ENCODE results near the gene KIF26A. TPM values are rescaled to one million over a fixed set of nuclear protein-coding genes. Genes with fewer than 3 reads are reported as not detected.

KIF26A gene
- total RNA-seq, 1 donor from 2014 or later = 5.9 TPM

GRCh38 chr14:104130974-104131651, 7.3 kb upstream of the KIF26A start:
- intact Hi-C loops (cut with DNase I) = loop anchor here (10.0 kb wide), 1 partner anchor 434 kb away; no protein-coding TSS in a partner anchor

GRCh38 chr14:104131968-104132732, 6.2 kb upstream of the KIF26A start:
- ATAC-seq (no peak), DNase-seq (peak; percentile 42)
- no peak for TF ChIP-seq CTCF (IDR thresholded peaks at IDR 0.05)
- Histone ChIP-seq H3K4me1 (peaks cover 14% of the 10 kb centered on the region), H3K27ac (no peak overlapping the region), H3K36me3 (no peaks in the 10 kb centered on the region), H3K9me3 (peaks cover 5% of the 10 kb centered on the region), H3K27me3 (peaks cover 44% of the 10 kb centered on the region), H3K4me3 (no peak overlapping the region)
- intact Hi-C loops (cut with DNase I) = loop anchor here (10.0 kb wide), 1 partner anchor 433 kb away; no protein-coding TSS in a partner anchor

More at GRCh38 chr14:104130974-104131651, 7.3 kb upstream of the KIF26A start:
- H3K27me3 ChIP-seq = peaks cover 36% of the 10 kb centered on the region
- TF ChIP-seq CTCF (IDR thresholded peaks at IDR 0.05) = peak; percentile 66
- H3K27ac ChIP-seq = no peak overlapping the region
- peaks cover 5% of the 10 kb centered on the region for H3K9me3 ChIP-seq
- H3K4me3 ChIP-seq = no peak overlapping the region
- ATAC-seq = peak; percentile 86
- H3K36me3 ChIP-seq = no peaks in the 10 kb centered on the region
- peaks cover 6% of the 10 kb centered on the region for H3K4me1 ChIP-seq
- peak; percentile 75 for DNase-seq

GRCh38 chr14:104132981-104133380, 5.4 kb upstream of the KIF26A start:
- Histone ChIP-seq H3K27me3 (peaks cover 52% of the 10 kb centered on the region), H3K9me3 (peaks cover 5% of the 10 kb centered on the region), H3K4me3 (no peak overlapping the region), H3K27ac (no peak overlapping the region), H3K36me3 (no peaks in the 10 kb centered on the region), H3K4me1 (peaks cover 23% of the 10 kb centered on the region)
- TF ChIP-seq CTCF (IDR thresholded peaks at IDR 0.05) = no peak
- ATAC-seq (no peak), DNase-seq (peak; percentile 43)
- intact Hi-C loops (cut with DNase I) = loop anchor here (10.0 kb wide), 1 partner anchor 432 kb away; no protein-coding TSS in a partner anchor

GRCh38 chr14:104133496-104133895, 4.9 kb upstream of the KIF26A start:
- Histone ChIP-seq H3K4me3 (no peak overlapping the region), H3K9me3 (peaks cover 5% of the 10 kb centered on the region), H3K36me3 (no peaks in the 10 kb centered on the region), H3K27me3 (peaks cover 53% of the 10 kb centered on the region), H3K27ac (no peak overlapping the region), H3K4me1 (peaks cover 24% of the 10 kb centered on the region)
- DNase-seq = peak; percentile 53
- TF ChIP-seq CTCF (IDR thresholded peaks at IDR 0.05) = no peak
- intact Hi-C loops (cut with DNase I) = loop anchor here (10.0 kb wide), 1 partner anchor 431 kb away; no protein-coding TSS in a partner anchor
- ATAC-seq = no peak

GRCh38 chr14:104134061-104134965, 4.1 kb upstream of the KIF26A start:
- DNase-seq = peak; percentile 59
- TF ChIP-seq CTCF (IDR thresholded peaks at IDR 0.05) = no peak
- intact Hi-C loops (cut with DNase I) = loop anchor here (10.0 kb wide), 1 partner anchor 430 kb away; no protein-coding TSS in a partner anchor

More at GRCh38 chr14:104134061-104134965, 4.1 kb upstream of the KIF26A start:
- Histone ChIP-seq H3K9me3 (peaks cover 3% of the 10 kb centered on the region), H3K4me3 (no peak overlapping the region), H3K4me1 (peaks cover 25% of the 10 kb centered on the region), H3K27ac (no peak overlapping the region), H3K36me3 (no peaks in the 10 kb centered on the region), H3K27me3 (peaks cover 59% of the 10 kb centered on the region)
- ATAC-seq = no peak
